Measurements from ENCODE around the gene METRNL. TPM values are rescaled to one million over a fixed set of nuclear protein-coding genes. Genes with fewer than 3 reads are reported as not detected.
A peak's percentile ranks its signal among the peaks of the same experiment; 100 is the strongest.

METRNL gene
- polyA plus RNA-seq, 3 donors = 13.1 to 133 (median 29.8) TPM

DNA sequence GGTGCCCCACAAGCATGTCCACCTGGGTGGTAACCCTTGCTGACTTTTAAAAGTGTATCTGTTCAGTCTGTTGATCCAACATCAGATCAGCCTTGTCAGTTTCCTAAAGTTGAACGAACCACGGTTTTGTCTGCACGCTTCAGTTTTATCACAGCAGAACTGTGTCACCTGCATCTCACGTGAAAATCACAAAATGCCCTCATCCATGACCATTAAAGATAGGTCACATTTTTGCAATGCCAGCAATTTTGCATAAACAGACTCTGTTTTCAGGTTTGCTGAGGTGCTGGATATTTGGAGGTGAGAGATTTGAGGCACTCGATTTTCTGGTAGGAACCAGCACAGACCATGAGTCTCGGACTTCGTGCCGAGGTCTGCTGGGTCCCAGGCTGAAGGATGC lies 3.0 kb downstream of the METRNL start:
- H3K27ac ChIP-seq (ENCODE audit: low read depth in 1 of 2, low read length in 2 of 2) = peak overlapping the region in 1 of 2 donors; percentile 84
- no peak for DNase-seq
- TF ChIP-seq, protein P1, sequence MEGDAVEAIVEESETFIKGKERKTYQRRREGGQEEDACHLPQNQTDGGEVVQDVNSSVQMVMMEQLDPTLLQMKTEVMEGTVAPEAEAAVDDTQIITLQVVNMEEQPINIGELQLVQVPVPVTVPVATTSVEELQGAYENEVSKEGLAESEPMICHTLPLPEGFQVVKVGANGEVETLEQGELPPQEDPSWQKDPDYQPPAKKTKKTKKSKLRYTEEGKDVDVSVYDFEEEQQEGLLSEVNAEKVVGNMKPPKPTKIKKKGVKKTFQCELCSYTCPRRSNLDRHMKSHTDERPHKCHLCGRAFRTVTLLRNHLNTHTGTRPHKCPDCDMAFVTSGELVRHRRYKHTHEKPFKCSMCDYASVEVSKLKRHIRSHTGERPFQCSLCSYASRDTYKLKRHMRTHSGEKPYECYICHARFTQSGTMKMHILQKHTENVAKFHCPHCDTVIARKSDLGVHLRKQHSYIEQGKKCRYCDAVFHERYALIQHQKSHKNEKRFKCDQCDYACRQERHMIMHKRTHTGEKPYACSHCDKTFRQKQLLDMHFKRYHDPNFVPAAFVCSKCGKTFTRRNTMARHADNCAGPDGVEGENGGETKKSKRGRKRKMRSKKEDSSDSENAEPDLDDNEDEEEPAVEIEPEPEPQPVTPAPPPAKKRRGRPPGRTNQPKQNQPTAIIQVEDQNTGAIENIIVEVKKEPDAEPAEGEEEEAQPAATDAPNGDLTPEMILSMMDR (IDR thresholded peaks at IDR 0.05) = no peak

GRCh38 chr17:83082909-83083367 lies 3.5 kb downstream of the METRNL start:
- Histone ChIP-seq H2AFZ (ENCODE audit: insufficient read depth, low read depth, low read length, poor library complexity, severe bottlenecking) (no peak overlapping the region), H3K27me3 (ENCODE audit: control insufficient read depth in 2 of 2, insufficient read depth in 2 of 2, low read length in 2 of 2) (peaks cover 2 to 8% of the 10 kb centered on the region in 2 donors), H4K20me1 (ENCODE audit: insufficient read depth, low read length) (peaks cover 70% of the 10 kb centered on the region), H3K4me2 (replicated peaks; ENCODE audit: extremely low read depth, low read length, poor library complexity, severe bottlenecking) (peak overlapping the region; percentile 77), H3K79me2 (ENCODE audit: insufficient read depth, low read length) (peaks cover 77% of the 10 kb centered on the region), H3K9me3 (replicated peaks in 1 of 2; ENCODE audit: control insufficient read depth in 1 of 2, insufficient read depth in 1 of 2, low read length in 2 of 2) (no peaks in the 10 kb centered on the region), H3K36me3 (replicated peaks in 1 of 2; ENCODE audit: control insufficient read depth in 1 of 2, insufficient read depth in 2 of 2, low read length in 2 of 2) (peaks cover 27 to 53% of the 10 kb centered on the region in 2 donors), H3K4me3 (replicated peaks in 1 of 3; ENCODE audit: low read depth in 2 of 3, low read length in 3 of 3) (peak overlapping the region in 1 of 3 experiments; percentile 89), H3K27ac (ENCODE audit: low read depth in 1 of 2, low read length in 2 of 2) (peak overlapping the region; percentile 7 to 84), H3K9ac (ENCODE audit: insufficient read depth, low read length, poor library complexity, severe bottlenecking) (peak overlapping the region; percentile 29), H3K4me1 (ENCODE audit: control insufficient read depth in 1 of 2, insufficient read depth in 2 of 2, low read length in 2 of 2) (peaks cover 54 to 74% of the 10 kb centered on the region in 2 donors)
- TF ChIP-seq, protein P1 (IDR thresholded peaks at IDR 0.05) = no peak
- intact Hi-C loops (cut with micrococcal nuclease) = loop anchor here (2.0 to 5.0 kb wide), 3 partner anchors 39 to 121 kb away; no protein-coding TSS in a partner anchor
- peak overlapping the region; percentile 84 to 96 (median 91) for H3K27ac Mint-ChIP-seq
- peaks cover 4 to 13% (median 9%) of the 10 kb centered on the region in 3 donors for H3K27me3 Mint-ChIP-seq (ENCODE audit: low read depth in 3 of 3)
- H3K4me1 Mint-ChIP-seq = peaks cover 64% of the 10 kb centered on the region
- WGBS (ENCODE audit: insufficient coverage) = 87% methylated on average over 15 of the region's 20 CpGs
- DNase-seq = no peak
- H3K4me3 Mint-ChIP-seq = peak overlapping the region; percentile 90 to 92
- peaks cover 58 to 63% of the 10 kb centered on the region in 2 donors for H3K36me3 Mint-ChIP-seq
- H3K9me3 Mint-ChIP-seq = peaks cover 0 to 3% (median 0%) of the 10 kb centered on the region in 7 donors

More for the DNA sequence above, 3.0 kb downstream of the METRNL start:
- H3K9me3 Mint-ChIP-seq = peaks cover 0 to 3% (median 0%) of the 10 kb centered on the region in 7 donors
- peak overlapping the region; percentile 77 for H3K4me2 ChIP-seq (replicated peaks; ENCODE audit: extremely low read depth, low read length, poor library complexity, severe bottlenecking)
- peaks cover 54 to 58% of the 10 kb centered on the region in 2 donors for H3K36me3 Mint-ChIP-seq
- H2AFZ ChIP-seq (ENCODE audit: insufficient read depth, low read depth, low read length, poor library complexity, severe bottlenecking) = no peak overlapping the region
- peaks cover 49 to 68% of the 10 kb centered on the region in 2 donors for H3K4me1 ChIP-seq (ENCODE audit: control insufficient read depth in 1 of 2, insufficient read depth in 2 of 2, low read length in 2 of 2)
- H3K4me3 ChIP-seq (replicated peaks in 1 of 3; ENCODE audit: low read depth in 2 of 3, low read length in 3 of 3) = peak overlapping the region in 2 of 3 experiments; percentile 58 to 89
- peak overlapping the region; percentile 93 for H3K9ac ChIP-seq (ENCODE audit: insufficient read depth, low read length, poor library complexity, severe bottlenecking)
- intact Hi-C loops (cut with micrococcal nuclease) = loop anchor here (2.0 to 5.0 kb wide), 3 partner anchors 40 to 120 kb away; no protein-coding TSS in a partner anchor
- peaks cover 65% of the 10 kb centered on the region for H4K20me1 ChIP-seq (ENCODE audit: insufficient read depth, low read length)
- peaks cover 60% of the 10 kb centered on the region for H3K4me1 Mint-ChIP-seq
- peaks cover 2 to 13% of the 10 kb centered on the region in 2 donors for H3K27me3 ChIP-seq (ENCODE audit: control insufficient read depth in 2 of 2, insufficient read depth in 2 of 2, low read length in 2 of 2)
- H3K79me2 ChIP-seq (ENCODE audit: insufficient read depth, low read length) = peaks cover 71% of the 10 kb centered on the region
- H3K9me3 ChIP-seq (replicated peaks in 1 of 2; ENCODE audit: control insufficient read depth in 1 of 2, insufficient read depth in 1 of 2, low read length in 2 of 2) = no peaks in the 10 kb centered on the region
- peaks cover 23 to 48% of the 10 kb centered on the region in 2 donors for H3K36me3 ChIP-seq (replicated peaks in 1 of 2; ENCODE audit: control insufficient read depth in 1 of 2, insufficient read depth in 2 of 2, low read length in 2 of 2)
- H3K27ac Mint-ChIP-seq = peak overlapping the region; percentile 84 to 96 (median 91)
- peak overlapping the region; percentile 90 to 92 for H3K4me3 Mint-ChIP-seq
- 88% methylated on average over 7 of the region's 8 CpGs for WGBS (ENCODE audit: insufficient coverage)
- H3K27me3 Mint-ChIP-seq (ENCODE audit: low read depth in 3 of 3) = peaks cover 9 to 18% (median 14%) of the 10 kb centered on the region in 3 donors

Measured in CD14-positive monocyte (primary cell).